Urothelium cell line (cell line): ENCODE measurements around the gene TIAM1.

Experiments used
- DNase-seq: peaks from one replicate; pipeline ENCODE4 v3.0.0; 2011; ENCODE audit warnings: low spot score, mixed read lengths
- FAIRE-seq: peaks from 2 replicates; lab custom pipeline; 2011; peaks lifted over from hg19 to GRCh38; lab: Jason Lieb, UNC

Gene TIAM1

GRCh38 chr21:31356440-31356839 lies 12.4 kb upstream of the TIAM1 start:
- DNase-seq = no peak

GRCh38 chr21:31354604-31355443 lies 10.8 kb upstream of the TIAM1 start:
- peak; percentile 92 for DNase-seq
- FAIRE-seq = peak; percentile 98

More at GRCh38 chr21:31356440-31356839, 12.4 kb upstream of the TIAM1 start:
- FAIRE-seq = no peak

- FAIRE-seq = no peak
- DNase-seq = peak; percentile 38
Observed at GRCh38 chr21:31354122-31354521, 10.1 kb upstream of the TIAM1 start.

DNA sequence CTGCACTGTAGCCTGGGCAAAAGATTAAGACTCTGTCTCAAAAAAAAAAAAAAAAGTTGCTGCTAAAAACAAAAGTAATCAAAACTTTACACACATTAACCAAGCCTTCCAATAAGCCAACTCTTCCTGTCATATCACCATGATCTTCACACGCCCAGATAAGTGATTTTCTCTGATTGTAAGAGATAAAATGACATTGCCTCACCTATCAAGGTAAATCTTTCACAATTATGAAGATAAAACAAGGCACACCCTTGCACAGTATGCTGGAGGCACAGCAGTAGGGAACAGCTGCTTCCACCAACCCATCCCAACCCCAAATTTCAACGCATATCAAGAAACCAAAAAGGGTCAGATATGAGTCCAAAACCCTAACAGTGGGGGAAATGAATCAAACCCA lies 8.8 kb upstream of the TIAM1 start:
- peak; percentile 37 for FAIRE-seq
- no peak for DNase-seq

- no peak for DNase-seq
- FAIRE-seq = peak; percentile 56
Observed at GRCh38 chr21:31351960-31352359, 7.9 kb upstream of the TIAM1 start.

DNA sequence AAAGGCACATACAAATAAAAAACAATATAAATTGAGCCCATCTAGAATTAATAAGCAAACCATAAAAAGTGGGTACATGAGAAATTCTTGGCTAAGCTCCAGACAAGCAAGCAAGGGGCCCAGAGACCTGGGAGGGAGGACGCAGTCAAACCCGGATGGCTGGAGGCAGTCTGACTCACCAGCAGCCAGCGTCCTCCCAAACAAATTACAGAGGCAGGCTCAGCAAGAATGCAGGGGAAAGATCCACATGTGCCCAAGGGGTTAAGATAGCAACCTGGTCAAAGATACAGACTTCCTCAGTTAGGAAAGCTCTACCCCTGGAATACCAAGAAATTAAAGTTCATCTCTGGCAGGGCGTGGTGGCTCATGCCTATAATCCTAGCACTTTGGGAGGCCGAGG lies 7.4 kb upstream of the TIAM1 start:
- FAIRE-seq (no peak), DNase-seq (peak; percentile 80)

GRCh38 chr21:31349208-31349607 lies 5.1 kb upstream of the TIAM1 start:
- DNase-seq (no peak), FAIRE-seq (no peak)

DNA sequence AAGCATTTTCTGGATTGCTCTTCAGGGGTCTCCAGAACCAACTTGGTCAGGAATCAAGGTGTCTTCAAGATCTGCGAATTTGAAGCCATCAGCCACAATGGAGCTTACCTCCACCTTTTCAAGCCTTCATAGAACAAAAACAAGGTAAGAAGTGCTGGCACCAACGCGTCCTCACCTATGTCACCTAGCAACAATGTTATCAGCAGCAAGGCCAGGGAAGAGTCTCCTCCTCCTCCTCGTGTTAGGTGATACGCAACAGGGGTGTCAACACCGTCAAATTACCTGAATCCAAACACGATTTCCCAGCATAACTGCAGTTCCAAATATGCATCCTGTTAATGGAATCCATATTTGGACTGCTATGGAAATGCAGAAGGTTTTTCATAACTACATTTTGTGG lies 4.1 kb upstream of the TIAM1 start:
- FAIRE-seq = no peak
- DNase-seq = no peak

GRCh38 chr21:31347435-31348032 lies 3.5 kb upstream of the TIAM1 start:
- DNase-seq = peak; percentile 54

GRCh38 chr21:31346256-31346821 lies 2.3 kb upstream of the TIAM1 start:
- DNase-seq (no peak), FAIRE-seq (peak; percentile 73)

More at GRCh38 chr21:31347435-31348032, 3.5 kb upstream of the TIAM1 start:
- peak; percentile 95 for FAIRE-seq

GRCh38 chr21:31345136-31345535 lies 1.1 kb upstream of the TIAM1 start:
- FAIRE-seq (no peak), DNase-seq (no peak)

DNA sequence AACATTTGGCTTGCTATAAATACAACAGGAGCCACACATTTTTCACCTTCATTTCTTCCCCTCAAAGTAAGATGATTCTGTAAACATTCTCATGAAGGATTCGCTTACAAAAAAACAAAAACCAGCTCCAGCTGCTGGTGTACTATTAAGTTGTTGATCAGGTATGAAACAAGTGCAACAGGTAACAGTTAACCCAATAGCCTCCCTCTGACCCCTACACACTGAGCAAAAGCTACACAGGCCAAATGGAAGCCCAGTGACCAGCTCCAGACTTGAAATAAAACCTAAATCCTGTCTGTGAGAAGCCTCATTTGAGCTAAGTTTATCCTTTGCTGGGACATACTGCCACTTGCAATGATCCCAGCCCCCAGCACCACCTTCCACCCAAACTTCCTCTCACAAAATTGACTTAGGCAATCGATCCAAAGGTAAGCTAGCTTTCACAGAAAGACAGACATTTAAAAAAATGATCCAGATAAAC lies 991 bp downstream of the TIAM1 start:
- DNase-seq (no peak), FAIRE-seq (no peak)

GRCh38 chr21:31342348-31342747 lies 1.7 kb downstream of the TIAM1 start:
- no peak for FAIRE-seq
- no peak for DNase-seq

- no peak for FAIRE-seq
- no peak for DNase-seq
Observed at GRCh38 chr21:31340942-31341487, 3.0 kb downstream of the TIAM1 start.

DNA sequence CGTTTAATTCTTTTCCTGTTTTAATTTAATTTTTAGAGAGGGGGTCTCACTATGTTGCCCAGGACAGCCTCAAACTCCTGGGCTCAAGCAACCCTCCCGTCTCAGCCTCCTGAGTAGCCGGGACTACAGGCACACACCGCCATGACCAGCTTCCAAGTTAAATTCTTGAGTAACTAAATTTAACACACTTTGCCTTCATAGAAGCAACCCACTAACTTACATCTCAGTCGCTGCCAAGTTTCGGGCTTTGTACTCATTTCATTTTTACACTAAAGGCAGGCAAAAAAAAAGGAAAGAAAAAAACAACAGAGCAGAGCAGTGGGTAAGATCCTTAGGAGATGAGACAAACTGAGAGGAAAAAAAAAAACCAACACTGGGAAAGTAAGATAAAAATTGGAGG lies 3.5 kb downstream of the TIAM1 start:
- DNase-seq (no peak), FAIRE-seq (no peak)

GRCh38 chr21:31339721-31340120 lies 4.3 kb downstream of the TIAM1 start:
- DNase-seq = no peak
- FAIRE-seq = peak; percentile 44

GRCh38 chr21:31338908-31339368 lies 5.1 kb downstream of the TIAM1 start:
- no peak for DNase-seq
- no peak for FAIRE-seq

DNA sequence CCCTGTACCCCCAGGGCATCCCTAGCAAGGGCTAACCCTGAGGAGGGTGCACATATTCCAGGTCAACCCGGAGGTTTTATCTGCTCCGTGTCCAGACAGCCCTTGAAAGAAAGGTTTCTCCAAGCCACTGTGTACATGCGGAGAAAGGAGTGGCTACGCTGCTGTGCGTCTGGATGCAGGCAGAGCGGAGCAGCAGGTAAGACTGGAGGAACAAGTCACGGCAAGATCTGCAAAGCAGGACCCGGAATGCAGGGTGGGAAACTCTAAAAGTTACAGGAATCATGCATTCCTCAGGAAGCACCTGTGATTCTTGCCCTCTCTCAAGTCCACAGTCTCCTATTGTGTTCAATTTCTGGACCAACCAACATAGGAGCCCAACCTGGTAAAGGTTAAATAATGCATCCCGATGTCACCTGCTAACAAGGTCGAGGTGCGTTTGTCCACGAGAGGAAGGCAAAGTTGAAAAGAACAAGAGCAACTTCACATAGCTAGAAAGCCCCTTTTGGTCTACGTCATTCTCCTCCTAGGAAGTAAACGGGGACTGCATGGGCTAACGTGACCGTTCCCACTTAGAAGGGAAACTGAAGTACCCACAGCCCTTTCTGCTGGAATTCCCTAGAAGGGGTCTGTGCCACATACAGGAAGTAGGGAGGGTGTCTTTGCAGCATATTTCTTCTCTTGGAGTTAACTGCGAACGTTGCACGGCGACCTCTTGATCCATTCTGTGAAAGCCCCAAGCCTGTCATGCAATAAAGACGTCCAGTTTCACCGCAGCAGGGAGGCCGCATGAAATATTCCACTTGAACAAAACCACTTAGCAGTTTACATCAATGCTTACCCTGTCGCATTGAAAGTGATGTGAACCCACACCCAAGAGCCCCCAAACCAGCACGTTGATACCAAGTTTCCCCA lies 5.8 kb downstream of the TIAM1 start:
- FAIRE-seq (peak; percentile 32), DNase-seq (no peak)

- FAIRE-seq = no peak
Observed at GRCh38 chr21:31337086-31337485, 7.0 kb downstream of the TIAM1 start.

DNA sequence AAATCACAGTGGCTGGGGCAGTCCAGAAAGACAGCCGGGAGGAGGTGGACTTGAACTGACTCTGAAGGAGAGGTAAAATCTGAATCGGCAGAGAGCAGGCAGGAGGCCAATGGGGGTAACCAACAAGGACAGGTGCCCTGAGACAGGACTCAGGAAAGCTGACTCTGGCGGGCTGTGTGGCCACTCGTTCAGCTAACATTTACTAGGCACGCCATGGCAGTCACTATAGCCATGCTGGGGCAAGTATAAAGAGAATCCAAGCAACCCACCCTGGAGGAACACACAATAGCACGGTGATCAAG lies 7.4 kb downstream of the TIAM1 start:
- FAIRE-seq = no peak

More at GRCh38 chr21:31337086-31337485, 7.0 kb downstream of the TIAM1 start:
- DNase-seq = no peak

More for the DNA sequence above, 7.4 kb downstream of the TIAM1 start:
- no peak for DNase-seq
